ENCODE results near the gene ACOX3.

DNA sequence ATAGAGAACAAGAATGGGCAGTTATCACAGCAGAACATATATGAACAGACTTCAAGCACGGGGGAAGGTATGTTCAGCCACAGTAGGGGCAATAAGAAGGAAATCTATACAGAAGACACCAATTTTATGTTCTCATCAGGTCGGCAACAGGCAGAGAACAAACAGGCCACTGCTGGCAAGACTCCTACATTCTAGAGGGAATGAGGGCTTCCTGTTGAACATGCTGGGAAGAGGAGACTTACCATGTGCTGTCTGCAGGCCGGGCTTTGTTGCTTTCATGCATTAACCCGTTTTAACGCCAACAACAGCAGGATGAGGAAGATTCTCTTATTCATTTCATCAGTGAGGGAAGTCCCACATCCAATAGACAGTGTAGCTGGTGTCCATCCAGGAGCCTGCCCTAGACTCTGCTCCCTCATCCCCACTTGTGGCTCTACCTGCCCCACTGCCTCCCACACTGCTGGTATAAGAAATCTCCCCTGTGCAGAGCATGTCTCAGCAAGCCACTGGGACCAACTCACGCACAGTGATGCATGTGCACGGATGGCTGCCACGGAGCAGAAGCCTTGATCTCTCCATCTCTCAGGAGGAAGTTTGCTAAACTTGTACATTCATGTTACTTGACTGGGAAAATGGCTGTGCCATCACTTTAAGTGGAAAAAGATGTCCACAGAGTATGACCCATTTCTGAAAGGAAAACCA, 84.5 kb downstream of the ACOX3 start:
- TF ChIP-seq, protein P1, sequence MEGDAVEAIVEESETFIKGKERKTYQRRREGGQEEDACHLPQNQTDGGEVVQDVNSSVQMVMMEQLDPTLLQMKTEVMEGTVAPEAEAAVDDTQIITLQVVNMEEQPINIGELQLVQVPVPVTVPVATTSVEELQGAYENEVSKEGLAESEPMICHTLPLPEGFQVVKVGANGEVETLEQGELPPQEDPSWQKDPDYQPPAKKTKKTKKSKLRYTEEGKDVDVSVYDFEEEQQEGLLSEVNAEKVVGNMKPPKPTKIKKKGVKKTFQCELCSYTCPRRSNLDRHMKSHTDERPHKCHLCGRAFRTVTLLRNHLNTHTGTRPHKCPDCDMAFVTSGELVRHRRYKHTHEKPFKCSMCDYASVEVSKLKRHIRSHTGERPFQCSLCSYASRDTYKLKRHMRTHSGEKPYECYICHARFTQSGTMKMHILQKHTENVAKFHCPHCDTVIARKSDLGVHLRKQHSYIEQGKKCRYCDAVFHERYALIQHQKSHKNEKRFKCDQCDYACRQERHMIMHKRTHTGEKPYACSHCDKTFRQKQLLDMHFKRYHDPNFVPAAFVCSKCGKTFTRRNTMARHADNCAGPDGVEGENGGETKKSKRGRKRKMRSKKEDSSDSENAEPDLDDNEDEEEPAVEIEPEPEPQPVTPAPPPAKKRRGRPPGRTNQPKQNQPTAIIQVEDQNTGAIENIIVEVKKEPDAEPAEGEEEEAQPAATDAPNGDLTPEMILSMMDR (conservative IDR thresholded peaks at IDR 0.05): no peak
- no peak for TF ChIP-seq ZFX (IDR thresholded peaks at IDR 0.05)
